OCI-LY7 (cell line): ENCODE results near the gene CDCP1. TPM values are rescaled to one million over a fixed set of nuclear protein-coding genes. Genes with fewer than 3 reads are reported as not detected.
"Not testable (repeated sequence)": the region's sequence is repeated elsewhere in the genome, so short reads cannot be mapped to it uniquely, and the experiment has no call there.

Experiments
- BruUV-seq: library from RNA; stranded (reverse); fragments of 400-500 nt; replicated peaks from 2 replicates; lab custom pipeline; 2021; lab: Mats Ljungman, UMichigan
- CTCF ChIA-PET: fragments of 300-600 bp; sonication (Branson Sonifier 250); formaldehyde crosslinking; loops from one replicate; lab custom pipeline; 2022; ENCODE audit warnings: antibody characterized with exemption; ENCODE audit not compliant: unreplicated experiment; lab: Charles Lee
- POLR2A ChIA-PET: fragments of 300-600 bp; sonication (Branson Sonifier 250); formaldehyde crosslinking; loops from one replicate; lab custom pipeline; 2022; ENCODE audit warnings: antibody characterized with exemption; lab: Charles Lee
- DNase-seq: peaks from one replicate; pipeline ENCODE4 v3.0.0-alpha.2; 2015; ENCODE audit warnings: low spot score
- H2AFZ ChIP-seq: fragments of 200-600 bp; sonication (generic), shearing (Covaris generic); 2 replicates; pipeline ENCODE4 v1.6.1; 2014; ENCODE audit warnings: mild to moderate bottlenecking, antibody characterized with exemption, low read length, moderate library complexity
- H3K27ac ChIP-seq: fragments of 200-600 bp; sonication (generic); 2 replicates; pipeline ENCODE4 v1.5.1; 2014; ENCODE audit warnings: mixed run types, low read depth, mild to moderate bottlenecking, moderate library complexity, low read length, inconsistent platforms; ENCODE audit not compliant: poor library complexity, severe bottlenecking
- H3K36me3 ChIP-seq: fragments of 200-600 bp; sonication (generic); 2 replicates; pipeline ENCODE4 v1.6.1; 2014; ENCODE audit warnings: mild to moderate bottlenecking, antibody characterized with exemption, low read length, moderate library complexity, mixed read lengths; ENCODE audit not compliant: insufficient read depth
- H3K4me1 ChIP-seq: fragments of 200-600 bp; sonication (generic); 2 replicates; pipeline ENCODE4 v1.5.1; 2014; ENCODE audit warnings: mild to moderate bottlenecking, low read length; ENCODE audit not compliant: insufficient read depth, poor library complexity, severe bottlenecking
- H3K4me2 ChIP-seq: fragments of 200-600 bp; sonication (generic); 2 replicates; pipeline ENCODE4 v1.6.1; 2014; ENCODE audit warnings: mild to moderate bottlenecking, low read length
- H3K4me3 ChIP-seq: fragments of 200-600 bp; sonication (generic); 2 replicates; pipeline ENCODE4 v1.5.1; 2014; ENCODE audit warnings: mild to moderate bottlenecking, low read depth, low read length; ENCODE audit not compliant: poor library complexity, severe bottlenecking
- H3K79me2 ChIP-seq: fragments of 200-600 bp; sonication (generic); 2 replicates; pipeline ENCODE4 v1.6.1; 2016; ENCODE audit warnings: low read depth, mild to moderate bottlenecking, low read length, moderate library complexity, mixed read lengths; ENCODE audit not compliant: insufficient read depth
- H3K9me2 ChIP-seq: fragments of 200-600 bp; sonication (generic); 2 replicates; pipeline ENCODE4 v1.6.1; 2016; ENCODE audit warnings: mild to moderate bottlenecking, low read length, mixed read lengths; ENCODE audit not compliant: insufficient read depth
- H3K9me3 ChIP-seq: fragments of 200-600 bp; sonication (generic); 2 replicates; pipeline ENCODE4 v1.6.1; 2014; ENCODE audit warnings: mild to moderate bottlenecking, mixed run types, low read length, mixed read lengths
- H4K20me1 ChIP-seq: fragments of 200-600 bp; sonication (generic); 2 replicates; pipeline ENCODE4 v1.6.1; 2014; ENCODE audit warnings: mild to moderate bottlenecking, antibody characterized with exemption, low read length, moderate library complexity, mixed read lengths; ENCODE audit not compliant: insufficient read depth
- EZH2phosphoT487 ChIP-seq: fragments of 200-600 bp; sonication (generic); IDR thresholded peaks from 2 replicates; pipeline ENCODE4 v1.6.1; 2018; ENCODE audit warnings: low read depth, borderline replicate concordance, mild to moderate bottlenecking, mixed run types, antibody characterized with exemption, low read length, moderate library complexity, mixed read lengths
- intact Hi-C: fragments of 100-400 bp; cut with micrococcal nuclease; formaldehyde crosslinking; loops from one replicate; pipeline ENCODE4 v1.10.0; 2022; ENCODE audit not compliant: unreplicated experiment
- total RNA-seq, 2 experiments: library from RNA; depleted of rRNA in 1 of 2; stranded (reverse); fragments of >200 nt in 1 of 2; shearing (Covaris generic) in 1 of 2; gene quantifications; 2 replicates each; pipeline ENCODE4 v1.2.3, GENCODE V29; 2014 to 2022
- TF ChIP-seq, protein P1 (sequence below): fragments of 200-600 bp; sonication (generic); conservative IDR thresholded peaks from 2 replicates; pipeline ENCODE4 v1.5.1; 2014; ENCODE audit warnings: mild to moderate bottlenecking, antibody characterized with exemption, low read length, moderate library complexity, mixed read lengths

The CDCP1 gene
- total RNA-seq, 2 experiments from 2014 or later, result not detected

DNA sequence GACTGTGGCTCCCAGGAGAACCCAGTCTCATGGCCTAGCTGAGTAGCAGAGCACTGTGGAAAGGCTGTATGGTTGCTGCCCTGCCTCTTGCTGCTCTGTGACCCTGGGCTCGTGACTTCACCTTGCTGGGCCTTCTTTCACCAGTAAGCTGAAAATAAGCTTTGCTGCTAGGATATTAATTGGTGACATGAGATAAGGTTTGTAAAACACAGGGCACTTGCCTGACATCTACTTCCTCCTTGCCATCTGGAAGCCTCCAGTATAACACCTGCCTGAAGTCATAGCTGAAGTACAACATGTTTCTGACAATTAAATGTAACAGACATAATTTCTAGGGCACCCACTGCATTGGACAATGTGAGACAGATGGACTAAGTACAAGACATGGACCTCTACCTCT lies 66.5 kb downstream of the CDCP1 start:
- no peak overlapping the region for H2AFZ ChIP-seq
- no peak overlapping the region for H3K4me2 ChIP-seq
- H3K4me1 ChIP-seq, result no peaks in the 10 kb centered on the region
- H3K27ac ChIP-seq, result no peak overlapping the region
- no peaks in the 10 kb centered on the region for H4K20me1 ChIP-seq
- H3K9me2 ChIP-seq, result no peaks in the 10 kb centered on the region
- no peak for DNase-seq
- intact Hi-C loops, result no loop called here
- BruUV-seq, result no TSS peak
- ChIA-PET POLR2A (no interaction called here), CTCF (interaction anchor here (0.6 kb wide), 1 partner anchor 24 kb away, joined by 3 read pairs; no protein-coding TSS in a partner anchor)
- H3K4me3 ChIP-seq, result no peak overlapping the region
- TF ChIP-seq, protein P1, sequence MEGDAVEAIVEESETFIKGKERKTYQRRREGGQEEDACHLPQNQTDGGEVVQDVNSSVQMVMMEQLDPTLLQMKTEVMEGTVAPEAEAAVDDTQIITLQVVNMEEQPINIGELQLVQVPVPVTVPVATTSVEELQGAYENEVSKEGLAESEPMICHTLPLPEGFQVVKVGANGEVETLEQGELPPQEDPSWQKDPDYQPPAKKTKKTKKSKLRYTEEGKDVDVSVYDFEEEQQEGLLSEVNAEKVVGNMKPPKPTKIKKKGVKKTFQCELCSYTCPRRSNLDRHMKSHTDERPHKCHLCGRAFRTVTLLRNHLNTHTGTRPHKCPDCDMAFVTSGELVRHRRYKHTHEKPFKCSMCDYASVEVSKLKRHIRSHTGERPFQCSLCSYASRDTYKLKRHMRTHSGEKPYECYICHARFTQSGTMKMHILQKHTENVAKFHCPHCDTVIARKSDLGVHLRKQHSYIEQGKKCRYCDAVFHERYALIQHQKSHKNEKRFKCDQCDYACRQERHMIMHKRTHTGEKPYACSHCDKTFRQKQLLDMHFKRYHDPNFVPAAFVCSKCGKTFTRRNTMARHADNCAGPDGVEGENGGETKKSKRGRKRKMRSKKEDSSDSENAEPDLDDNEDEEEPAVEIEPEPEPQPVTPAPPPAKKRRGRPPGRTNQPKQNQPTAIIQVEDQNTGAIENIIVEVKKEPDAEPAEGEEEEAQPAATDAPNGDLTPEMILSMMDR, result no peak
- TF ChIP-seq EZH2phosphoT487, result no peak
- no peaks in the 10 kb centered on the region for H3K79me2 ChIP-seq
- H3K36me3 ChIP-seq, result no peaks in the 10 kb centered on the region
- no peaks in the 10 kb centered on the region for H3K9me3 ChIP-seq

DNA sequence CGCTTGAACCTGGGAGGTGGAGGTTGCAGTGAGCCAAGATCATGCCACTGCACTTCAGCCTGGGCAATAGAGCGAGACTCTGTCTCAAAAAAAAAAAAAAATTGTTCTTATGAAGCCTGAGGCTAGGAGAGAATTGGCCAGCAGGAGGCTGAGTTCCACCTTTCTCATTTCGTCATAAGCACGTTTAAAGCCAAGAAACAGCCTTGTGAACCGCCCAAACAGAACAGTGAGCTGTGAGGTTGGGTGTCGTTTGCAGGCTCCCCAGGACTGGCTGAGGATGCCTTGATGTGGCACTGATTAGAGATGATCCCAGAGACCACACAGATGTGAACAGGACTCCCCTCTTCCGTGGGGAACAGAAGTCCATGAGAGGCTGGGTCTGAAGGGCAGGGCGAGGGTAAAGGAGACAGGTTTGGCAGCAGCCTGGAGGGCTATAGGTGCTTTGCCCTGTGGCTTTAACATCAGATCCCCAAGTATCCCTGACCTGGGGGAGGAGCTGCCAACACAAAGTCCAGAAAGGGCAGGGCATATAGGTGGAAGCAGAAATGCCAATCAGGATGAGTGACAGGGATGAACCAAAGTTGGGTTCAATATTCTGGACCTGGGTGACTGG lies 67.2 kb downstream of the CDCP1 start:
- ChIA-PET POLR2A (no interaction called here), CTCF (no interaction called here)
- Histone ChIP-seq H3K4me1 (no peaks in the 10 kb centered on the region), H3K27ac (no peak overlapping the region), H2AFZ (no peak overlapping the region), H4K20me1 (no peaks in the 10 kb centered on the region), H3K79me2 (no peaks in the 10 kb centered on the region), H3K9me3 (no peaks in the 10 kb centered on the region), H3K4me2 (no peak overlapping the region), H3K36me3 (no peaks in the 10 kb centered on the region), H3K4me3 (no peak overlapping the region), H3K9me2 (no peaks in the 10 kb centered on the region)
- intact Hi-C loops, result no loop called here
- TF ChIP-seq, protein P1, result no peak
- TF ChIP-seq EZH2phosphoT487, result no peak
- BruUV-seq, result no TSS peak
- DNase-seq, result no peak

DNA sequence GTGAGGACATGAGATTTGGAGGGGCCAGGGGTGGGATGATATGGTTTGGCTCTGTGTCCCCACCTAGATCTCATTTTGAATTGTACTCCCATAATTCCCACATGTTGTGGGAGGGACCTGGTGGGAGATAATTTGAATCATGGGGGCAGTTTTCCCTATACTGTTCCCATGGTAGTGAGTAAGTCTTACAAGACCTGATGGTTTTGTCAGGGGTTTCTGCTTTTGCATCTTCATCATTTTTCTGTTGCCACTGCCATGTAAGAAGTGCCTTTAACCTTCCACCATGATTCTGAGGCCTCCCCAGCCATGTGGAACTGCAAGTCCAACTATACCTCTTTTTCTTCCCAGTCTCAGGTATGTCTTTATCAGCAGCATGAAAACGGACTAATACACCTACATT lies 67.9 kb downstream of the CDCP1 start:
- CTCF ChIA-PET, result not testable (repeated sequence)

More for the DNA sequence above, 67.9 kb downstream of the CDCP1 start:
- H3K4me2 ChIP-seq, H3K4me1 ChIP-seq, H3K4me3 ChIP-seq, intact Hi-C loops, H3K36me3 ChIP-seq, BruUV-seq, H3K9me2 ChIP-seq, H4K20me1 ChIP-seq, H2AFZ ChIP-seq, DNase-seq, POLR2A ChIA-PET, H3K27ac ChIP-seq, H3K9me3 ChIP-seq, H3K79me2 ChIP-seq: not testable (repeated sequence)
